Fibroblast of skin of right quadriceps (primary cell): ENCODE results near the gene RLF.
A peak's percentile ranks its signal among the peaks of the same experiment; 100 is the strongest.
"Not testable (repeated sequence)": the region's sequence is repeated elsewhere in the genome, so short reads cannot be mapped to it uniquely, and the experiment has no call there.

Source experiments
- DNase-seq: peaks from one replicate; pipeline ENCODE4 v3.0.0-alpha.2; 2013

RLF gene

DNA sequence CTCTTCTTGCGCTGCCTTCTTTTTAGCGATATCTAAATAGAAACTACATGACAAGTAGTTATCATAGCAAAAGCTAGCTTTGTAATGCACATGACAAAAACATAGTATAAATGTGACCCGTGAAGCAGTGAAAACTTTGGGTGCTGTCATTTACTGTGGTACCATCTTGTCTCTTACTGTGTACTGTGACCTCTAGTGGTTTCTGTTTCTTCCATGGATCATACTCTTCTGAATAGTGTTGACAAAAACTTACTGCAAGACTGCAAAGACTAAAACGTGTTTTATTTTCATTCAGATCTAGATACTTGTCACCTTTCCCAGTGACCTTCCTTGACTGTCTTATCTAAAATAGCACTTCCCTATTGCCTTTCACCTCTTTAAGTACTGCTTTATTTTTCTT is 6.1 kb downstream of the RLF start:
- no peak for DNase-seq

DNA sequence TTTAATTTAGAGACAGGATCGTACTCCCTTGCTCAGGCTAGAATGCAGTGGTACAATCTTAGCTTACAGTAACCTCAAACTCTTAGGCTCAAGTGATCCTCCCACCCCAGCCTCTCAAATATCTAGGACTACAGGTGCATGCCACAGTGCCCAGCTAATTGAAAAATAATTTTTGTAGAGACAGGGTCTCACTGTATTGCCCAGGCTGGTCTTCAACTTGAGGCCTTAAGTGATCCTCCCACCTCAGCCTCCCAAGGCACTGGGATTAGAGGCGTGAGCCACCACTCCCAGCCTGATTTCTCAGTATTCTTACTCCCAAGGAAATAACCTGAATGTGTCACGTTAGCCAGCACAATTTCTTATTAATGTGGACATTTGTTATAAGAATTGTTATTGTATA is 9.8 kb downstream of the RLF start:
- no peak for DNase-seq

DNA sequence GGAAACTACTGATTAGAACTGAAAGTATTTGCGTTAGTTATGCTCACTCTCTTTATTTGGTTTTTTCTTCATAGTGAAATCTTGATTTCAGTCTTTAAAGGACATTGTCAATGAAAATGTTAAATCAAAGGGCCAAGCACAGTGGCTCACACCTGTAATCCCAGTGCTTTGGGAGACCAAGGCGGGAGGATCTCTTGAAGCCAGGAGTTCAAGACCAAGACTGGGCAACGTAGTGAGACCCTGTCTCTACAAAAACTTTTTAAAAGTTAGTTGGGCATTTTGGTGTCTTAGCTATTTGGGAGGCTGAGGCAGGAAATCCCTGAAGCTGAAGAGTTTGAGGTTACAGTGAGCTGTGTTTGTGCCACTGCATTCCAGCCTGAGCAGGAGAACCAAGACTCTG is 13.6 kb downstream of the RLF start:
- DNase-seq, result no peak

DNA sequence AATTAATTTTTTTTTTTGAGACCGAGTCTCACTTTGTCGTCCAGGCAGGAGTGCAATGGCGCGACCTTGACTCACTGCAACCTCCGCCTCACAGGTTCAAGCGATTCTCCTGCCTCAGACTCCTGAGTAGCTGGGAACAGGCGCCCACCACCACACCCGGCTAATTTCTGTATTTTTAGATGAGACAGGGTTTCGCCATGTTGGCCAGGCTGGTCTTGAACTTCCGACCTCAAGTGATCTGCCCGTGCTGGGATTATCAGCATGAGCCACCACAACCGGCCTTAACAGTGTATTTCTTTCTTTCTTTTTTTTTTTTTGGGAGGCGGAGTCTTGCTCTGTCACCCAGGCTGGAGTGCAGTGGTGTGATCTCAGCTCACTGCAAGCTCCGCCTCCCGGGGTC is 15.8 kb downstream of the RLF start:
- not testable (repeated sequence) for DNase-seq

DNA sequence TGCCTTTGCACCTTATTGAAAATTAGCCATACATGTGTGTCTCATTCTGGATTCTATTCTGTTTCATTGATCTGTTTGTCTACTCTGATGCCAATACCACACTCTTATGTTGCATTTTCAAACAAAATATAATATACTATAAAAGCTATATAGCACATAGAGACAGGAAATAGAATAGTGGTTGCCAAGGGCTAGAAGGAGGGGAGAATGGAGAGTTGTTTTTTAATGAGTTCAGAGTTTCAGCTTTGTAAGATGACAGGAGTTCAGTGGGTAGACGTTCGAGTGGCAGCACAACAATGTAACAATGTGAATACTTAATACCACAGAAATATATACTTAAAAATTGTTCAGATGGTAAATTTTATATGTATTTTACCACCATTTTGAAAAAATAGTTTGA is 17.0 kb downstream of the RLF start:
- DNase-seq, result no peak

DNA sequence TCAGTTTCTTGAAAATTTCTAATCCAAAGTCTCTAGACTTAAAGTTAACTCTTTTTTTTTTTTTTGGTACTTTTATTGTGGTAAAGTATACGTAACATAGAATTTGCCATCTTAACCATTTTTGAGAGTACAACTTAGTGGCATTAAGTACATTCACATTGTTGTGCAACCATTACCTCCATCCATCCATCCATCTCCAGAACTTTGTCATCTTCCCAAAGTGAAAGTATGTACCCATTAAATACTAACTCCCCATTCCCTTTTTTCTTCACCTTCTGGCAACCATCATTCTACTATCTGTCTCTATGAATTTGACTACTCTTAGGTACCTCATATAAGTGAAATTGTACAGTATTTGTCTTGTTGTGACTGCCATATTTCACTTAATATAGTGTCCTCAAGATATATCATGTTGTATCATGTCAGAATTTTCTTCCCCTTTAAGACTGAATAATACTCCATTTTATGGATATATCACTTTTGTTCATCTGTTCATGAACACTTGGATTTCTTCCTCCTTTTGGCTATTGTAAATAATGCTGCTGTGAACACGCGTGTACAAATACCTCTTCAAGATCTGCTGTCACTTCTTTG is 18.4 kb downstream of the RLF start:
- no peak for DNase-seq

DNA sequence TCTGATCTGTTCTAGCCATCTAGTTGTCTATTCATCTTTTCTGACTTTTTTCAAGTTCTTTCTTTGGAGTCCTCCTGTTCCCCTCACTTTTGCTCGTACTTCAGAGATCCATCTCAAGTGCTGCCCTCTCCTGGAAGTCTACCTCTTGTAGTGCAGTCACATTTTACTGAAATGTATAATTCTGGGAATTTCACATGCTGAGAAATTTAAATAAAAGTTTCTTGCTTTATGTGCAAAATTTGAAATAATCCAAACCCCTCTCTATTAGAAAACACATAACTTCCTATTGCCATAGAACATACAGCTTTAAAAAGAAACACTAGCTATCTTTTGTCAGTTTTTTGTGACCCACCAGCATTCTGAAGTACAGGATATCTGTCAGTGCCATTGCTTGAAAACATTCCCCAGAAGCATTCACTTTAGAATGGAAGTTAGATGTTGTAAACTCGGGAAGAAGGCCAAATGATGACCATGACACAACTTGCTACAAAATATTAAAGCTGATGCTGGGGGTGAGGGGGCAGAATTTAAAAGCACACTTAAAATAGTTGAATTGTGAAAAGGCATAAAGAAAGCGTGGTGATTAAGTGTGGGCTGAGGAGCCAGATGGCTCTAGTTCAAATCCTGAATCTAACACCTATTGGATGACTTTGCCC is 22.0 kb downstream of the RLF start:
- no peak for DNase-seq

DNA sequence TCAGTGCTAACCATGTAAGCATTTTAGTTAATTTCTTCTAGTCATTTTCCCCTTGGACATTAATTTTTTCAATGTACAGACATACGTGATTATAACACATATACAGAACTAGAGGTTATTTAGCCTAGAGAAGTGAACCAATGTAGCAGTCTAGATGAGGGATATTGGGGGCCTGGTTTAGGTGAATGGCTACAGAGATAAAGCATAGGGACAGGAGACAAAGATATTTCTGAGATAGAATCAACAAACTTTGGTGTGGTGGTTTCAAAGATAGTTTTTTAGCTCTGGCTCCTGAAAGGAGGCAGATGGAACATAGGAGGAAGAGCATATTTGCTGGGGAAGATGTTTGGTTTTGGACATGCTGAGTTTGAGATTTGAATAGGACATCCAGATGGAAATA is 23.0 kb downstream of the RLF start:
- no peak for DNase-seq

DNA sequence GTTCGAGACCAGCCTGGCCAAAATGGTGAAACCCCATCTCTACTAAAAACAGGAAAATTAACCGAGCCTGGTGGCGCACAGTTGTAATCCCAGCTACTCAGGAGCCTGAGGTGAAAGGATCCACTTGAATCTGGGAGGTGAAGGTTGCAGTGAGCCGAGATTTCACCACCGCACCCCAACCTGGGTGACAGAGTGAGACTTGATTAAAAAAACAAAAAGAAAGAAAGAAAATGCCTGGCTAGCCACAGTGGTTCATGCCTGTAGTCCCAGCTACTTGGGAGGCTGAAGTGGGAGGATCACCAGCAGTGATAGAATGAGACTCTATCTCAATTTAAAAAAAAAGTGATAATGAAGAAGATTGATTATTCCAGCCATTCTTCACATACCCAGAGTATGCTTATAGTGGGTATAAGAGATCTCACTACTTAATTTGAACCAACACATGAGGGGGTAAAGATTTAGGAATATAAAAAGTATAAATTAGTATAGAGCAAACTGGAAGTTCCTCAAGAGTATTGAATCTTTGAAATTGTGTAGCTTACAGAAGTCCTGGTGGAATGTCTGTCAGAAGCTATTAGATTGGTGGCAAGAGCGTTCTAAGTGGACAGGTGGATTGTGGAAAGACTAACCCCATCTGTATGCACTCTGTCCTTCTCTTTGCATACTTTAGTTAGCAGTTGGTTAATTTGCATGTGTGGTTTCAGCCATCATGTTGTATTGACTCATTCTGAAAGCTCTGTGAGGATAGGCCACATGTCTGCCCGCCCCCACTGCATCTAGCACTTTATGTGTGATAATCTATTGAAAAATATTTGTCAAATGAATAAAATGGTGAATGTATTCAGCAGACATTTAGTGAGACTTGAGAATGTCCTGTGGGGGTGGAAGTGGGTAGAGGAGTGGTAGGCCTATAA is 25.0 kb downstream of the RLF start:
- peak; percentile 80 for DNase-seq

DNA sequence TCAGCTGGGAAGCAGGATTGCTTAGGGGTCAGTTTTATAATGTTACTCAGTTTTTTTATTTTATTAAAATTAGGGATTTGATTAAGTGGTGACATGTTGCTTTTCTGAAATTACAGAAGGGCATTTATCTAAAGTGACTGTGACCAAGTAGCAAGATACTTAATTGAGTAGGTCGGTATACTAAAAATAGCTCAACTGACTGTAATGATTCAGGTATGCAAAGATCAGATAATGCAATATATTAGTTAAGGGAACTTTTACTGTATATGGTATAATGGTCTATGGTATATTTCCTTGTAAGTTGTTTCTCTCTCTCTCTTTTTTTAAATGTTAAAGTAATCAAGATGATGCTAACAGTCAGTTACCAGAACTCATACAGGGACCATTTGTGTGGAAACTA is 26.2 kb downstream of the RLF start:
- peak; percentile 22 for DNase-seq

DNA sequence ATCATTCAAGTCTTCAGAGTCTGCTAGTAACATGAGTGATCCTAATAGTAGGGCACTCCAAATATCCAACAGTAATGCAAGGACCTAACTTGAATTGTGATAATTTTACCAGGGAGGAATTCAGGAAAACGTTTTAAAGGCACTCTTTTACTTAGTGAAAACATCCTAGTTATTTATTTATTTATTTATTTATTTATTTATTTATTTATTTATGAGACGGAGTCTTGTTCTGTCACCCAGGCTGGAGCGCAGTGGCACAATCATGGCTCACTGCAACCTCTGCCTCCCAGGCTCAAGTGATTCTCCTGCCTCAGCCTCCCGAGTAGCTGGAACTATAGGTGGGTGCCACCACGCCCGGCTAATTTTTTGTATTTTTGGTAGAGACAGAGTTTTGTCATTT is 33.5 kb downstream of the RLF start:
- not testable (repeated sequence) for DNase-seq

DNA sequence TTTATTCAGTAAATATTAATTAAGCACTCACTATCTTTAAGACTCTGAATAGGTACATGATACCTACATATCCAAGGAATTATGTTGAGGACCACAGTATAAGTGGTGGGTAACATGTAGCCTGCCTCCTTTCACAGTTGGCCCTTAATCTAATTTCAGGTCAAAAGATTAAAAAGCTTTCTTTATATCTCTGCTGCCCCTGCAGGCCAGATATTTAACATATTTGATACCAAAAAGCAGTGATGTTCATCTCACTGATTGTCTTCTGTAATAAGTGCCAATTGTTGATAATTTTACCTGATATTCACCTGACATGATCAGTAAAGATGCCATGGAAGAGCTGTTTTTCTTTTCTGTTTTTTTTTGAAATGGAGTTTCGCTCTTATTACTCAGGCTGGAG is 36.5 kb downstream of the RLF start:
- no peak for DNase-seq

DNA sequence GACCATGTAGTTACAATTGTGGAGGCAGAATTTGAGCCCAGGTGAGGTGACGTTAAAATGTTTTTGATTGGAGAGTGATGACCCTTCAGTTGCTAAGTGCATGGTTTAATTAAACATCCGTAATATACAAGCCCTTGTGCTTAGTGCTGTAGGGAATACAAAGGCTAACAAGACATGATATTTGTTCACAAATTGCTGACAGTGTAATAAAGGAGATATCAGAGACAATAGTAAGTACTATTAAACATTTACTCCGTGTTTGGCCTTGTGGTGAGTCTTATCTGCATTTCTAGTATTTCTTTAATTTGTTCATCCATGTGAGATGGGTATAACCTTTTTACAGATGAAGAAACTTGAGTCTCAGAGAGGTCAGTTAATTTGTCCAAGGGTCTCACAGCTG is 37.9 kb downstream of the RLF start:
- no peak for DNase-seq

DNA sequence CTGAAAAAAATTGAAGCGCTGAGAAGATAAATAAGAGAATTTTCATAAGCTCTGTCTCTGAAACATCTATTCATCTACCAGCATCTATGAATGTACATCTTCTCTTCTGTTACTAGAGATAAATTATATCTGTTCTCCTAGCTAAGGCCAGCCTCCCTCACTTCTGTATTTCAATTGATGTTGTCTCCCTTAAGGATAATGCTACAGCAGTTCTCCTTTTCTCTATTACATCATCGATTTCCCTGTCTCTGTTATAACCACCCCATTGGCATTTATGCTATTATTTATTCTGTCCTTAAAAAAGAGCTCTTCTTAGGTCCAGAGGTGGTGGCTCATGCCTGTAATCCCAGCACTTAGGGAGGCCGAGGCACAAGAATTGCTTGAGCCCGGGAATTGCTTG is 43.7 kb downstream of the RLF start:
- DNase-seq, result no peak

DNA sequence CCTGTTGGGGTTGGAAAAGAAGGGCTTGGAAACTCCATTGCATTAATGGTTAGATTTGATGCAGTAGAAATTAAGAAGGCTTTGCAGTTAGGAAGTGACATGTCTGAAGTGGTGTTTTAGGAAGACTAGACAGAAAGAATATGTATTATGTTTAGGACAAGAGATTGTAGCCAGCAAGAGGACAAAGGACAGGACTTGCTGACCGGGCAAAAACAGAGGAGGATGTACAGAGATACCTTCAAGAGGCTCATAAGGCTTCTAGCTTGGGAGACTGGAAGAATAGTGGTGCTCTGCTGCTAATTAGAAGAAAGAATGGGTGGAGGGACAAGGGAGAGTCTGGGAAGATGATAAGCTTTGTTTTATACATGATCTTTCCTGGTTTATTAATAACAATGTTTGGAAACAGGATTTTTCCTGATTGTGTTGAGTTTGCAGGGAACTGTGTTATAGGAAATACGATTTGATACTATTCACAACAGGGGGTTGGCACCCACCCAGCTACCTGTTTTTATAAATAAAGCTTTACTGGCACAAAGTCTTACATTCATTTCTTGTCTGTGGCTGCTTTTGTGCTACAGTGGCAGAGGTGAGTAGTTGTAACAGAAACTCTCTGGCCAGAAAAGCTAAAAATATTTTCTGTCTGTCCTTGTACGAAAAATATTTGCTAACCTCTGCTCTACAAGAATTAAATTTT is 49.5 kb downstream of the RLF start:
- DNase-seq, result no peak

DNA sequence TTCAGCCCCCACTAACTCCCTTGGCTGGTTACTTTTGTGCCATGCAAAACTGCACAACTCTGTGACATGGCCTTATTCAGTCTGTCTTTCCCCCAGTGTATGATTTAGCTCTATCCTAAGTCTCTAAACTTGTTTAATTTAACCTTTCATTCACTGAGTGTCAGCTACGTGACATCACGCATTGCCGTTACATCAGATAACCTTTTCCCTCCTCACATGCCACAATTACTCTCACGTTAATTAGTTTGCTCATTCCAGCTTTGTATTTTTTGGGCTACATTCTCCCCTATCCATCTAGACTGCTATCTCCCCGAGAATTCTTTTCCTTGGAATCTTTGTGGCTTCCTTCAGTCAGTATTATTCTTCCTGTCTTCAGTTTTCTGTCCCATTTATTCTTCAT is 57.1 kb downstream of the RLF start:
- DNase-seq, result no peak

DNA sequence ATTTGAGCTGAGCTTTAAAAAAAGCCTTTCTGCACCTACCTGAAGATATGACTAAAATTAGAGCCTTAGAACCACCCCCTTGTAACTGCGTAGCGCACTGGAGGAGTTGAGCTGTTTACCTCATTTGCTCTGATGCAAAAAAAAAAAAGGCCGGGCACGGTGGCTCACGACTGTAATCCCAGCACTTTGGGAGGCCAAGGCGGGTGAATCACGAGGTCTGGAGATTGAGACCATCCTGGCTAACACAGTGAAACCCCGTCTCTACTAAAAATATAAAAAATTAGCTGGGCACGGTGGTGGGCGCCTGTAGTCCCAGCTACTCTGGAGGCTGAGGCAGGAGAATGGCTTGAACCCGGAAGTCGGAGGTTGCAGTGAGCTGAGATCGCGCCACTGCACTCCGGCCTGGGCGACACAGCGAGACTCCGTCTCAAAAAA is 60.3 kb downstream of the RLF start:
- DNase-seq, result not testable (repeated sequence)

DNA sequence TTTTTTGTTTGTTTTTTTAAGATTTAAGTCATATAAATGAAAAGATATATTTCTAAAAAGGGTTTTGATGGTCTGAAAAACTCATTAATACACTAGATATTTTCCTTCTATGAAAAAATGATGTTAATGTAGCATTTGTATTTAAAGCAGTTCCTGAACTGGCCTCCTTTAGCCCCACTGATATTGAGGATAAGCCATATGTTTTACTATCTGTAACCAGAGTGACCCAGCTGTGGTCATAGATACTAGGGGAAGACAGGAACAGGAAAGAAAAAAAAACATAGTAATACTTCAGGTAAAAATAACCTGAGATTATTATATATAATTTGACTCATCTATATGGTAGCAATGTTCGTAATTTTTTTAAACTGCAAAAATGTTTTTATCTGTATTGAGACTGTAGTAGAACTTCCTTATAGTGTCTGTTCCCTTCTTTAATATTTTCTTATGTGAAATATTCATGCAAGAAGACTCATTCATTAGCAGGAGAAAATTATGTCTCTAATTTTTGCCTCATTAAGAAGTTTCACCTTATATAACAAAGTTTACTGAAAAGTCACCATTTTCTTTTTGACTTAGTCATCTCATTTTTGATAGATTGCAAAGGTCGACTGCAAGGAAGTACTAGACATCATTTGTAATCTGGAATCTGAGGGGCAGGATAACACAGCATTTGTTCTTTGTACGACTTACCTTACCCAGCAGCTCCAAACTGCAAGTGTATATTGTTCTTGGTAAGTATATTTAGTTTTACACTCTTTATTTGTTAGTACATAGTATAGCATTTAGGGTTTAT is 61.0 kb downstream of the RLF start:
- DNase-seq, result no peak

DNA sequence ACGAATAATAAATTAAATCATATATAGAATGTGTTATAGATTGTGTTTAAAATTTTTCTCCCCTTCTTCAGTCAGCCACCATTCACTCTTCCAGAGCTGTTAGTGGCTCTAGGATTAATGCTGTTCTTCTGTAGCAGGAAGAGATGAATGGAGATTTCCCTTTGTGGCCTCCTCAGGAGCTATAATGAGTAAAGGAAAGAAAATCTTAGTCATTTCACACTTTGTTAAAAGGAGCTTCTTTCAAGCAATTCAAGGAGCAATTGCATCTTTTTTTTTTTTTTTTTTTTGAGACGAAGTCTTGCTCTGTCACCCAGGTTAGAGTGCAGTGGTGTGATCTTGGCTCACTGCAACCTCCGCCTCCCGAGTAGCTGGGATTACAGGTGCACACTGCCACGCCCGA is 62.9 kb downstream of the RLF start:
- no peak for DNase-seq

DNA sequence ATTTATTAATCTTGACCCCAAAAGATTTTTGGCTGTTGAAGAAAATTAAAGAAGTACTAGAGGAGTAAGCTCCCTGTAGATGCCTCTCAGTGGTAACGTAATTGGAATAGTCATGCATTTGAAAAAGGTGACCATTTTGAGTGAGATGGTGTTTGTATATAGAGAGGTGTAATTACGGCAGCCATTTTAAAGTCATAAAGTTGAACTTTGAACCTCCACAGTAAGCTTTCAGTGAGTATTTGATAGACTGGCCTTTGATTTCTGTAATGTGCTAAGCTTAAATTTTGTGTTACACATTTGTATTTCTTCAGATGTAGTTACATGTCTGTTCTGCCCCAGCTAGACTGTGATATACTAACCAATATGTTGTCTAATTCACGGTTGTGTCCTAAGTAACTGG is 65.0 kb downstream of the RLF start:
- DNase-seq, result no peak

DNA sequence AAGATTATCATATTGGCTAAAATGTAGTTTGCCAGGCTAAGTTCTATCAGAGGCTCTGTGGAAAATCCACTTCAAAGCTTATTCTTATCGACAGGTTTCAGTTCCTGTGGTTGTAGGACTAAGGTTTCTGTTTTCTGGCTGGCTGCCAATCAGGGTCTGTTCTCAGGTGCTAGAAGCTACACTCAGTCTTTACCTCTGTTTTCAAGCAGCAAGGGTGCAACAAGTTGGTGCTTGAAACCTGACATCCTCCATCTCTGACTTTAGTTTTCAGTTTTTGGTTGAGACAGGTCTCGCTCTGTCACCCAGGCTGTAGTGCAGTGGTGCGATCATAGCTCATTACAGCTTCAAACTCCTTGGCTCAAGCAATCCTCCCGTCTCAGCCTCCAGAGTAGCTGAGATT is 71.3 kb downstream of the RLF start:
- DNase-seq, result no peak

DNA sequence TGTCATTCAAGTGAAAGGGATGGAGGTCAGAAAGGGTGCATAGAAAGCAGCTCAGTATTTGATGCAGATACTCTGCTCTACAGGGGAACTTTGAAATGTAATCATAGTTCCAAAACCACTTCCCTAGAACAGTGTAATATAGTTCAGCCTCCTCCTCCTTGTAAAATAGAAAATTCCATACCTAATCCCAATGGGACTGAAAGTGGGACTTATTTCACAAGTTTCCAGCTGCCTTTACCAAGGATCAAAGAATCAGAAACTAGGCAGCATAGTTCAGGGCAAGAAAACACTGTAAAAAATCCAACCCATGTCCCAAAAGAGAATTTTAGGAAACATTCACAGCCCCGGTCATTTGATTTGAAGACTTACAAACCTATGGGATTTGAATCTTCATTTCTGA is 78.4 kb downstream of the RLF start:
- DNase-seq, result peak; percentile 45

DNA sequence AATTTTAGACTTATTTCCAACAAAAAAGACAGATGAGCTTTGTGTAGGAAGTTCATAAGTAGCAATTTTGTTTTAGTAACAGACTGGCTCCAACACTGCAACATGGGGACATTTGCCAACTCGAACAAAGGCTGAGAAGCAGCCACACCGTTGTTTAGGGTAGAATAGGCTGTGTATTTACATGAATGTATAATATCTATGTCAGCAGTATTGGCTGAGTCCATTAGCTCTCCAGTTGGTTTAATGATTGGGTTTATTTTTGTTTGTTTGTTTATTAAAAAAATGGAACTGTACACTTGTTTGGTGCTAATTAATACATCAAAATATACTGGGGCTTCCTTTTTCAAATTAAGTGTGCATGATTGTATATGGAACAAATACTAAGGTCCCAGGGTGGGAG is 79.2 kb downstream of the RLF start:
- no peak for DNase-seq
